Fibroblast of skin of back (primary cell): ENCODE measurements around the gene ITGA7.

ENCODE experiments used
- DNase-seq: peaks from one replicate; pipeline ENCODE4 v3.0.0-alpha.2; 2013

Gene ITGA7

DNA sequence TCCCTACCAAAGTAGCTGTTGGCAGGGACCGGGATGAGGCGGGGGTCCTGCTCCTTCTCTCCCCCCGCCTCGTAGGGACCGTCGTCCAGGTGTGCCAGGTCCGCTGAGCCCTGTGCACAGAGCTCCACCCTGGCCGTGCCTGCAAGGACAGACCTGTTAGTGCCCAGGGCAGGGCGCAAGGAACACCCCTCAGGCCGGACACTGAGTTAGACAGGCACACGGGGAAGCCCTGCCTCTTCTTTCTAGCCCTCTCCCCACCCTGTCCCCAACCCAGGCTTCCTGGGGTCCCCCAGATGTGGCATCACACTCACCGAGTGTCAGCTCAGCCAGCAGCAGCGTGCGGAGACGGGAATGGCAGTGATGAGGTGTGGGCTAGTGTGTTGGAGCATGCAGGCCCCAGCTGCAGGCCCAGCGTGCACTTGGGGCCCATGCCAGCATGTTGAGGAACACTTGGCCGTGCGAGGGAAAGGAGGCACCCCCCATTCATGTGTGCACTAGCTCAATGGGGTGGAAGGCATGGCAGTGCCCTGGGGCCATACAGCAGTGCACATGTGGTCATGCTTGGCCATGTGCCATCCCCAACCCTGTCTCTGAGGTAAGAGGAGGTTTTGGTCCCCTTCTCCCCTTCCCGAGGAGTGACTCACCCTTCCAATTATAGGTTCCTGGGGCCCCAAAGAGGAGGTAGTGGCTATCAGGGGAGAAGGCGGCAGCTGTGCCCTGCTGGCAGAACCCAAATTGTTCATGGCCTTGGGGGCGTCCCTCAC lies 7.3 kb downstream of the ITGA7 start:
- no peak for DNase-seq

DNA sequence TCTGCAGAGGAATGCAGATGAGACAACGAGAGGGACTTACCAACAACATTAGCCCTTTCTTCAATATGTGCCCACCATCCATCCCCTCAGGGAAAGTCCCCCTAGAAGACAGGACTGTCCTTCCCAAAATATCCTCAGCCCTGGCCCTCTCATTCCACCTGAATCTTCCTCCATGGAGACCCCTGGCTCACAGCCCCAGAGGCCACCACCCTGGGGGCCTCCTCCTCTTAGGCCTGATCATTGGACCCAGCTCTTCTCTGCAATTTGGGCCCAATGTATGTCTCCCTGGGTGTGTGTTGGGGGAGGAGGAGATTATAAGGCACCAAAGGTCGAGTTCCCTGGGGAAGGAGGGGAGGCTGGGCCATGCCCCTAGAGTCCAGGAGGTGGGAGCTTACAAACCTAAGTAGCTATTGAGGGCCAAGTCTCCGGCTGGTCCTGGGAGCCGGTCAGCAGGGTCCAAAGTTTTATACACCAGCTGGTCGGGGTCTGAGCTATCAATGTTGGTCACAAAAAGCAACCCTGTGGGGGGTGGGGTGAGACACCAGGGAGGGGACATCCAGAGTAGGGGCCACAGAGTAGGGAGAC lies 8.1 kb downstream of the ITGA7 start:
- no peak for DNase-seq

DNA sequence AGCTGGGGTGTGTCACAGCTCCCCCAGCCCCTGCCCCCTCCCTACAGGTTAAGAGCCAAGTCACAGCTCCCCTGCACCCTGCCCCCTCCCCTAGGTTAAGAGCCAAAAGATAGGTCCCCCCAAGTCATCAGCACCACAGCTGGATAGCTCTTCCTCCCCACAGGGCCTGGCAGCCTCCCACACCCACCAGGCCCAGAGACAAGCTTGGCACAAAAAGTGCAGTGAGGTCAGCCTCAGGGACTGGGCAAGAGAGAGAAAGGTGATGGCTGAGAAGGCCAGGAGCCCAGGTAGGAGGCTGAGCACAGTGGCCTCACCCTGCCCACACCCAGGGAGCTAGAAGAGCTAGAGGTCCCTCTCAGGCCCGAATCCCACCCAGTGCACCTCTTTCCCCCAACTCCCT lies 8.7 kb downstream of the ITGA7 start:
- DNase-seq = no peak

DNA sequence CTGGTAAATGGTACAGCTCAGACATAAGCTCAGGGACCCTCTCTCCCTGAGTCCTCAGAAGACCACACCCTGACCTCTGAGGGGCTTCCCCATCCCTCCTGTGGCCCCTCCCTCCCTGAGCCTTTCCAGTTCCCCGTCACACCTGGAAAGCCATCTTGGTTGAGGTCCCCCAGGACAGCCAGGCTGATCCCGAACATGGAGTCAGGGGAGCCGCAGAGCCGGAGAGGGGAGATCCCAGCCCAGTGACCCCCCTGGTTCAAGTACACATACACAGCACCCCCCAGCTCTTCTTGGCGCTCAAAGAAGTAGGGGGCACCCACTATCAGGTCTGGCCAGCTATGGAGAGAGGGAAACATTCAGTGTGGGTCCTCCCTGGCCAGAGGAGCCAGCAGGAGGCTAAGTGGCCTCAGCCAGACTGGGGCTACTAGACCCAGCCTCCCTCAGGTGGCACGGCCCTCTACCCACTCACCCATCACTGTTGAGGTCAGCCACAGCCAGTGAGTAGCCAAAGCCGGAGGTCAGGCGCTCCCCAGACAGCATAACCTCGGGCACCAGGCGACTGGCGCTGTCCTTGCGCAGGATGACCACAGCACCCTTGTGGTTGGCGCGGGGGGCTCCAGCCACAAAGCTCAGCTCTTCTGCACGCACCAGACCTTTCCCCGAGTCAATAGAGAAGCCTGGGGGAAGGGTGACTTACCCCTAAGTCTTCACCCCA lies 9.3 kb downstream of the ITGA7 start:
- DNase-seq = no peak

DNA sequence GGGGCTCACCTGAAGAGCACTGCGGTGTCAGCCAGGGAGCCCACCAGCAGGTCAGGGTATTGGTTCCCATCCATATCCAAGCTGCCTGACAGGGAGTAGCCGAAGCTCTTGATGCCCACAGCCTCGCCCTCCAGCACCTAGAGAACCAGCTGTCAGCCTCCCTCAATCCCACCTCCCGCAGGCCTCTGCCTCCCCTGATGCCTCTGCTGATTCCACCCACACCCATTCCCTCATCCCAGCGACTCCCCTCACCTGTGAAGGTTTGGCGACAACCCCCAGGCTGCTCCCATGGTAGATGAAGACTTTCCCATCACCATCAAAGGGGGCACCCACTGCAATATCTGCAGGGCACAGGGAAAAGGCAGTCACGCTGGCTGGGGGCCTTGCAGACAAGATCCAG lies 10.0 kb downstream of the ITGA7 start:
- no peak for DNase-seq

DNA sequence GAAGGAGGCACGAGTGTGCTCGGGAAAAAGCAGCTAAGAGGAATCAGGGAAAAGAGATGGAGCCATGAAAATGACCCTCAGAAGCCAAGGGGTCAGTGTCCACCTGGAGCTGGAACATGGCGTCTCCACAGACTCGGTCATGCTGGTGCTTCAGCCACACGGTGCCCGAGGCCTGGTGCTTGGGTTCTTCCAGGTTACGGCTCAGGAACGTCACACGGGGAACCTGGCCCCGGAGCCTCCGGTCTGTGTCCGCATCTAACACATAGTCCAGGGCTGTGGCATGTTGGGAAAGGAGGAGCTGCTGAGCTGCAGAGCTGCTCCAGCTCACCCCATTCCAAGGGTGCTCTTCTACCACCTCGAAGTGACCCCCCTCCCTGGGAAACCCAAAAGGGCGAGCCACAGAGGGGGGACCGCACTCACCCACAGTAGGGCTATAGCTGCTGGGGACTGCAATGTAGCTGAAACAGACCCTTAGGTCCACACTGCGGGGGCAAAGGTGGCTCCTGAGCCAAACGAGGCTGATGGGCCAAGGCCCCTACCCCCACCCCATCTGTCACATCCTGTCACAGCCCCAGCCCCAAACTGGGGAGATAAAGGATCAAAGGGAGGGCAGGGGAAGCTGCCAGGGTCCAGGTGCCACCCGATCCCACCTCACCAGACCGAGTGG lies 10.8 kb downstream of the ITGA7 start:
- no peak for DNase-seq

DNA sequence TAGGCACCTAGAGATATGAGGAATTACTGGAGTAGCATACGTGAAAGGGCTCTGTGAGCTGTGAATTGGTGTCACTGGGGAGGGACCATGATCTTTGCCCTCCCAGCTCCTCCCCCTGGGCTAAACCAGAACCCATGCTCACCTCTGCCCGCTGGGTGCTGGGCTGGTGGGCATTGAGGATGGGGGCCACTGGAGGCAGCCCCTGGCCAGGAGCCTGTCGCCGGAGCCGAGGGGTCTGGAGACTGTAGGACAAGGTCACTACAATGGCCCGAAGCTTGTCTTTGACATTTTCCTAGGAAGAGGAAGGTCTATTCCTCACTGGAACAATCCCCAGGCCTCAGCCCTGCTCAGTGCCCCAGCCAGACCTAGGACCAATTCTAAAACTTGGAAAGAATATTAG lies 11.6 kb downstream of the ITGA7 start:
- no peak for DNase-seq

DNA sequence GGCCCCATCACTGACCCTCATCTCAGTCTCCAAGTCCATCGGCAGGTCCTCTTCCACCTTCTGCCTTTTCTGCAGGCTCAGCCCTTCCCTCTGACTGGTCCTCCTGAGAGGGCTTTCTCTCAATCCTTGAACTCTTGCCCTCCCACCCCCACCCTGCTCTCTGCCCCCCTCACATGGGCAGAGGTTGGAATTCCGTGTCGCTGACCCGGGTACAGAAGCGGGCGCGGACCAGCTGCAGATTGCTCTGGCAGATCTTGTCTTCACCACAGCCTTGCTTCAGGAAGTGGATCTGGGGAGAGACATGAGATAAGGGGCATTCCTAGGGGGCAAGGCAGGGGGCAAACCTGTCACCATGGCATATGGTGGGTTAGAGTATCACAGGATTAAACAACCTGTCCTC lies 12.4 kb downstream of the ITGA7 start:
- DNase-seq = no peak

DNA sequence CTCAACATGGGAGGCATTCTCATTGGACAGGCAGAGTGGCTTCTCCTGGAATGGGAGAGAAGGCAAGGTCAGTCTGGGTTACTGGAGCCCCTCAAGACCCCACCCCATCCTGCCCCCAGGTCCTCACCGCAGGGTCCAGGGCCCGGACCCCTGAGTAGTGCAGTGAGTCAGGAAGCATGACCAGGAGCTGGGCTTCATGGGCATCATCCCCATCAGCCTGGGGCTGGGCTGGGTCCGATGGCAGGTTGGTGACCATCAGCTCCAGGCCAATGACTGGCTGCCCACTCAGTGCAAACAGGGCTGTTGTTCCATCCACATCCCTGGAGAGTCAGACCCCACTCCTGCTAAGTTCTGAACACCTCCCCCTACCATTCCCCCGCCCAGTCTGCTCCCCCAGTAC lies 13.1 kb downstream of the ITGA7 start:
- no peak for DNase-seq

DNA sequence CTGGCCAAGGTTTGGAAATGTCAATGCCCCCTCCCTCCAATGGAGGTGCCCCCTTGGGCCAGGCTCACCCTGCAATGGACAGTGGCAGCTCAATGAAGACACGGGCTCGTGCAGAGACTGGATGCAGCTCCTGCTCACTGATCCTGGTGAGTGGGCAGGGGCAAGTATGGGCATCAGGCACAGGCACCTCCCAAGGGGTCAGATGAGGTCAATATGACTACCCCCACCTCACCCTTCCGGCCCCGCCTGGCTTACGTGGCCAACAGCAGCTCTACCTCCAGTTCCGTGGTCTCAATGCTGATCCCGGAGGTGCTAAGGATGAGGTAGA lies 13.6 kb downstream of the ITGA7 start:
- no peak for DNase-seq

DNA sequence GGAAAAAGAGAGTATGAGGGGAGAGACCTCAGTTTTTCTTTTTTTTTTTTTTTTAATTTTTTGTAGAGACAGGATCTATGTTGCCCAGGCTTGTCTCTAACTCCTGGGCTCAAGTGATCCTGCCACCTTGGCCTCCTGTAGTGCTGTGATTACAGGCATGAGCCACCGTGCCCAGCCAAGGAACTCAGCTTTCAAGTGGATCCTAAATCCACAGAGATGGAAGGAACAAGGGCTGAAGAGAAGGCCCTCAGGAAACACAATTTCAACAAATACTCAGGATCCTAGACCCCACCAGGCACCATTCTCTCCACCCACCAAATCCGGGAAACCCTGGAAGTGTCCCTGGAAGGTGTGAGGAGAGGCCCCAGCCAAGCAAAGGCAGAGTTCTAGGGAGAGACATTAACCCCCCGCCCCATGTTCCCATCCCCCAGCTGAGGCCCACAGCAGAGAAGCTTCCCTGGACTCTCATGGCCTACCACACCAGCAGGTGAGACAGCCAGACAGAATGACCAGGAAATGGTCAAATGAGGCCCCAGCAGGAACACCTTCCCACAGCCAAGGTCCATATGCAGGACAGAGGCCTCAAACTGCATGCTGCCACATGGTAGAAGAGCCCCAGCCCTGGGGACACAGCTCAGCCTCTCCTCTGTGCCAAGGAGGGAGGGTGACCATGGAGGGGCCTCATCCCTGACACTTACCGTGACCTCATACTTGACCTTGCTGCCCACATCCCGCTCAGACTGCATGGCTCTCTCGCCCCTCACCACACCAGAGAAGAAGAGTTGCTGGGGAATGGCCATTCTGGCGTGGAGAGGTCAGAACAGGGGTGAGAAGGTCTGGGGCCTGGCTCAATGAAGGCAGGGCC lies 14.1 kb downstream of the ITGA7 start:
- DNase-seq = no peak

DNA sequence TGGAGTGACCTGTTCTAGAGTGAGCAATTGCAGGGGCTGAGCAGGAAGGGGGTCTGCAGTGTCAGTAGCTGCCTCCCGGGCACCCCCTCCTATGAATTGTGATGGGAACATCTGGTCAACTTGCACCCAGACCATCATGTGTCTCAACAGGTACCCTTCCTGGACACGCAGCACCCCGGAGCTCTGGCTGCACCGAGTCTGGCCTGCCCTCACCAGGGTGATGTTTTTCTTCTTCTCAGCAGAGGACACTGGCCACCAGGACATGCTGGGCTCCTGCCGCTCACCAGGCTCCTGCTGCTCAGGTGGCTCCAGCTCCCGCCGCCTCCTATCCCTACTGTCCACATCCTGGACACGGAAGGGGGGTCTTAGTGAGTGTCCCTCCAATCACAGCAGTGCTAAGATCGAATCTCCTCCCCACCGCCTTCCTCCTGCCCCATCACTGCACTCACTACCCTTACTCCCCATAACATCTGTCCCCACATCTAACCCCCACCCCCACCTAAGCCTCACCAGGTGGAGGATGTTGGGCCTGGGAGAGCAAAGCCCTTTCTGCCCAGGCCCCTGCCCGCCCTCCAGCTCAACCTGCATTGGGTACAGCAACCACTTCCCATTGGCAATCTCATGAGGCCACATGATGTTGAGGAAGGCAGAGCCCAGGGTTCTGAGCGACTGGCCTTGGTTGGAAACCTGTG lies 14.9 kb downstream of the ITGA7 start:
- DNase-seq = no peak

DNA sequence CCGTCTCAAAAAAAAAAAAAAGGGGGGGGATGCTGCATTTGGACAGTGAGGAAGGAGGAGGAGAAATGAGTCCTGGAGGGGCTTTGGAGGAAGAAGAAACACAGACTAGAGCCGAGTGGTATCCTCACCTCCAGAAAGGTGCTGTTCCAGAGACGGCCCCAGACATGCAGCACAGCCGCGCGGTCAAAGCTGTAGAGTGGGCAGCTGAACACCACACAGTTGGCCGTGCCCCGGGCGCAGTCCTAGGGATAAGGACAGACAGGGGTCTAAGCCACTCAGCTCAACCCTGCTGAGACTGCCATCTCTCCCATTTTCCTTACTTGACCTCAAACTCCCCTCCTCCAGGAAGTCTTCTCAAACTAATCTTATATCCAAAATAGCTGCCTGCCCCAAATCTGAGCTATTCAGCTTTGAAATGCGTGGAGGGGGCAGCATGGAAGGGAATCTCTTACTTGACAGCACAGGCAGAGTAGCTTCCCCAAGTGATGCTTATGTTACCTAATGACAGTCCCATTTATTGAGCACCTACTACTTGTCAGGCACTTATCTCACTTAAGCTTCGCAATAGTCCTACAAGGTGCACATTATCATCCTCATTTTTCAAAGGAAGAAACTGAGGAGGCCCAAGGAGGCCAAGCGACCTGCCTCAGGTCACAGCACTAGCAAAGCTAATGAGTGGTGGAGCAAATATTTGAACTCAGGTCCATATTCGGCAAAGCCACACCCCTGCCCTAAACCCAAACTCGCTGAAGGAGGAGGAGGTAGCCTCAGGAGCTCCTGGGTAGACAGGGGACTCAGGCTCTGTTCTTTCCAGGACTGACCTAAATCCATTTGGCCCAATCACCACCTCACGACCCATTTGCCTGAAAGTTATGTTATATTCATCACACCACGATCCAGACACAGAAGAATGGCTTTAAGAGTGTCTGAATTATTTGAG lies 18.7 kb downstream of the ITGA7 start:
- no peak for DNase-seq

DNA sequence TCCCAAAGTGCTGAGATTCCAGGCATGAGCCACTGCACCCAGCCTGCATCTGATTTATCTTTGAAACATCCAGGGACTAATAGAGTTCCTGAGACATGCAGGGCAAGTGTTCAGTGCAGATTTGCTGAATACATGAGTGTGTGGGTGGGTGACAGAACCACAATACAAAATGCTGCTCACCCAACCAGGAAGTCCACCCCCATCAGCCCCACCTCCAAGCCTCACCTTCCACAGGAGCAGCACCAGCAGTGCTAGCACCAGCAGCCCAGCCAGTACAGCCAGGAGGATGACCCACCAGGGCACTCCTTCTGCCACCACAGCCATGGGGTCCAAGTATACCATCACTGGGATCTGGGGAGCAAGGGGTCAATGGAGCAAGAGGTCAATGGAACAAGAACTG lies 20.0 kb downstream of the ITGA7 start:
- DNase-seq = no peak

DNA sequence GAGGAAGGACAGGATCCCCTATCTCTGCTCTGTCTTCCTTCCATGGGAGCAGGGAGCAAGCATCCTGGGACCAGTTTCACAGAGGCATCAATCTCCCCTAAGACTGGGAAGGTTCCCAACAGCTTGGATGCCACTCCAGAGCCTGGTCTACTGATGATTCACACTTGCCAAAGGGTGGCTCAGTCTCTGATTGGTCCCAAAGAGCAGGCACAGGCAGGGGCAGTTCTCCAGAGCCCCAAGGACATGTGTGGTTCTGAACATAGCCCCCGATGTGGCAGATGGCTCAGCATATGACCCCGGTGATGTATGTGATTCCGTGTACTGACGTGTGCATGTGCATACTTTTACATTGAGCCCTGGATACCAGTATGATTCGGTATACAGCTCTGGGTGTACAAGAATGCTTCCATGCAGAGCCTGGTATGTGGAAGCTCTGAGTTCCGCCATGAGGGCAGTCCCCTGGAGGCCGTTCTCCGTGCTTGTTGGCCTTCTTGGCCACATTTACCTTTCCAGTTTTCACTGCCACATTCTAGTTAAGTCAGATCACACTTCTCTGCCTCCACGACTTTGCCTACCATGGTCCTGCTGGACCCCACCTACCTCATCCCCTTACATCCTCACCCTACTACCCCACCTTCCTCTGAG lies 21.2 kb downstream of the ITGA7 start:
- no peak for DNase-seq

DNA sequence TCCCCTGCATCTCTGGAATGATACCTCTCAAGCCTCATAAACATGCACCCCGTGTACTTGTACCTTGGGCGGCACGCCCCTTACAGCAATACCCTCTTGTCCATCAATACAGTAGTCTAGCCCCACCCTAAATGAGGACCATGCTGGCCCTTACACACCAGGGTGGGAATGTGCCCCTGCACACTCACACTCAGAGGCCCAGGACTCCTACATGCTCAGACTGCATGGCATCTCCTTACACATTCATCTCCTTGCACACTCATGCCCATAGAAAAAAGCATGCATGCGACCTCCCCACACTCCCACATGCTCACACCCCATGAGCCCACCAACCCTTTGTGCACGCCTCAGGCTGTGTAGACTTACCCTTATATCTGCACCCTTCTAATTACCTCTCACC lies 22.0 kb downstream of the ITGA7 start:
- DNase-seq = no peak

DNA sequence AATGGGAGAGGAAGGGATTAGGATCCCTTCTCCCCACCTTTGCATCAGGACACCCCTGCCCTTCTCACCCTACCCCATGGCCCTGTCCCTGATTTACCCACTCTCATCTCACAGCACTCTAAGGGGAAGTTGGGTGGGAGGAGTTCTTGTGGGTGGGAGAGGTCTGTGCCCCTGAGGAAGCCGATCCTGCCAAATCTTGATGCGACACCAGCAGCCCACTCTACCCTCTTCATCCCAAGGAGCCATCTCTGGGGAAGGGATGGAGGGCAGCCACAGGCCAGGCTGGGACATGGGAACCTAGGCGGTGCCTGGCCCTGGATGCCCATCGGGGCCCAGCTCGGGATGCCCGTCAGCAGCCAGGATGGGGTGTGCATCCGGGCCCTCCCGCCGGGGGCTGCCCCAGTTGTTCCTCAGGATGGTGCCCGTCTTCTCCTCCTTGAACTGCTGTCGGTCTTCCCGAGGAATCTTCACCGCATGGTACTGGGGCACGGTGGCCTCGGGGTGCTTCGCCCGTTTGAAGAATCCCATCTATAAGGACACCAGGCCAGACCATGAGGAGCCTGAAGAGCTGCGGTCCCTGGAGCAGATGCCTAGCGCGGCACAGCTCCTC lies 22.8 kb downstream of the ITGA7 start:
- no peak for DNase-seq

DNA sequence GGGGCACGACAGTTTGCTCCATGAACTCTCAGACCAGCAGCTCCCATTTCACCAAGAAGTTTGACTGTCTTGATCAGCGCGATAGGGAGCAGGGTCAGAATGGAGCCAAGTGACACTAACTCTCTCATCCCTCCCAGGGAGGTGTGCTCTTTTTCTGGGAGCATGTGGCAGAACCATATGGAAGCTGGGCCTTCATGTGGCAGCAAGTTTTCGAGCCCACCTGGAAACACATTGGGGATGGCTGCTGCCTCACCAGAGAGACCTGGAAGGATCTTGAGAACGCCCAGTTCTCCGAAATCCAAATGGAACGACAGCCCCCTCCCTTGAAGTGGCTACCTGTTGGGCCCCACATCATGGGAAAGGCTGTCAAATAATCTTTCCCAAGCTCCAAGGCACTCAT lies 24.0 kb downstream of the ITGA7 start:
- no peak for DNase-seq

DNA sequence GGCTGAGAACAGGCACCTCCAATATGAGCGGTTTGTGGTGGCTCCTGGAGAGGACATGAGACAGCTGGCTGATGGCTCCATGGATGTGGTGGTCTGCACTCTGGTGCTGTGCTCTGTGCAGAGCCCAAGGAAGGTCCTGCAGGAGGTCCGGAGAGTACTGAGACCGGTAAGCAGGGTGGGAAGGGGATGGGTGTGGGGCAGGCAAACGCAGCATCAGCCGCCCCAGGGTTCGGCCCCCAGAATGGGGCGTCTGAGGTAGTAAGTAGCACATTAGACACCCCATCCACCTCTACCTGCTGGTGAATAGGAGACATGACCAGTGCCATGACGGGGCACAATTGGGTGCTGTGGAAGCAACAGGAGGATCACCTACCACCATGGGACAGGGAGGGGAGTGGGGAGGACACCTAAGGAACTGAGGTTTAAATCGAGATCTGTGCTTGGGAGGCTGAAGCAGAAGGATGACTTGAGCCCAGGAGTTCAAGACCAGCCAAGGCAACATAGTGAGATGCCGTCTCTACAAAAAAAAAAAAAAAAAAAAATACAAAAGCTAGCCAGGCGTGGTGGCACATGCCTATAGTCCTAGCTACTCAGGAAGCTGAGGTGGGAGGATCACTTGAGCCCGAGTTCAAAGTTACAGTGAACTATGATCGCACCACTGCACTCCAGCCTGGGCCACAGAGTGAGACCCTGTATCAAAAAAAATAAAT lies 25.5 kb downstream of the ITGA7 start:
- no peak for DNase-seq
